ENCODE data around the gene KLHDC9. TPM values are rescaled to one million over a fixed set of nuclear protein-coding genes. Genes with fewer than 3 reads are reported as not detected.

The KLHDC9 gene
- total RNA-seq, result 1.4 and 1.5 TPM in 2 replicates

GRCh38 chr1:161098210-161099068 lies at the start of gene KLHDC9:
Gene KLHDC9, plus strand, starts transcription at chr1:161098361. Its CDS starts 175 bp downstream, at chr1:161098536.
- Histone ChIP-seq H3K27ac (ENCODE audit: low read depth, low read length) (no peak within 1 kb of the TSS), H3K79me2 (ENCODE audit: insufficient read depth, low read length) (peaks cover 10% of the 10 kb centered on the region), H3K4me2 (ENCODE audit: insufficient read depth, low read length) (peak within 1 kb of the TSS; percentile 100), H3K27me3 (ENCODE audit: insufficient read depth, low read length) (no peaks in the 10 kb centered on the region), H3K36me3 (ENCODE audit: insufficient read depth, low read length) (peaks cover 25% of the 10 kb centered on the region), H3K4me1 (ENCODE audit: insufficient read depth, low read length) (peaks cover 13% of the 10 kb centered on the region), H3K4me3 (ENCODE audit: insufficient read depth, low read length) (peak within 1 kb of the TSS; percentile 79), H4K20me1 (ENCODE audit: insufficient read depth, low read length) (peaks cover 11% of the 10 kb centered on the region), H3K9me3 (ENCODE audit: low read depth, low read length) (no peaks in the 10 kb centered on the region), H2AFZ (ENCODE audit: low read length) (peak within 1 kb of the TSS; percentile 88)
- TF ChIP-seq CTCF (IDR thresholded peaks at IDR 0.05; ENCODE audit: extremely low read depth, low read depth, low read length), result no peak
- DNase-seq (ENCODE audit: insufficient read length, low spot score, missing footprints), result peak; percentile 95

- Histone ChIP-seq H4K20me1 (ENCODE audit: insufficient read depth, low read length) (peaks cover 5% of the 10 kb centered on the region), H3K4me3 (ENCODE audit: insufficient read depth, low read length) (no peak overlapping the region), H3K27me3 (ENCODE audit: insufficient read depth, low read length) (no peaks in the 10 kb centered on the region), H3K4me1 (ENCODE audit: insufficient read depth, low read length) (peaks cover 11% of the 10 kb centered on the region), H3K79me2 (ENCODE audit: insufficient read depth, low read length) (peaks cover 12% of the 10 kb centered on the region), H2AFZ (ENCODE audit: low read length) (no peak overlapping the region), H3K27ac (ENCODE audit: low read depth, low read length) (no peak overlapping the region), H3K9me3 (ENCODE audit: low read depth, low read length) (peaks cover 7% of the 10 kb centered on the region), H3K36me3 (ENCODE audit: insufficient read depth, low read length) (no peaks in the 10 kb centered on the region), H3K4me2 (ENCODE audit: insufficient read depth, low read length) (no peak overlapping the region)
- DNase-seq (ENCODE audit: insufficient read length, low spot score, missing footprints), result peak; percentile 47
- TF ChIP-seq CTCF (IDR thresholded peaks at IDR 0.05; ENCODE audit: extremely low read depth, low read depth, low read length), result no peak
Observed at GRCh38 chr1:161048949-161049722, 49.0 kb upstream of the KLHDC9 start.

- Histone ChIP-seq H4K20me1 (ENCODE audit: insufficient read depth, low read length) (no peaks in the 10 kb centered on the region), H3K4me3 (ENCODE audit: insufficient read depth, low read length) (no peak overlapping the region), H3K9me3 (ENCODE audit: low read depth, low read length) (peaks cover 7% of the 10 kb centered on the region), H3K27ac (ENCODE audit: low read depth, low read length) (no peak overlapping the region), H3K79me2 (ENCODE audit: insufficient read depth, low read length) (no peaks in the 10 kb centered on the region), H3K4me1 (ENCODE audit: insufficient read depth, low read length) (peaks cover 3% of the 10 kb centered on the region), H3K36me3 (ENCODE audit: insufficient read depth, low read length) (no peaks in the 10 kb centered on the region), H3K27me3 (ENCODE audit: insufficient read depth, low read length) (no peaks in the 10 kb centered on the region), H2AFZ (ENCODE audit: low read length) (no peak overlapping the region), H3K4me2 (ENCODE audit: insufficient read depth, low read length) (no peak overlapping the region)
- peak; percentile 58 for DNase-seq (ENCODE audit: insufficient read length, low spot score, missing footprints)
- TF ChIP-seq CTCF (IDR thresholded peaks at IDR 0.05; ENCODE audit: extremely low read depth, low read depth, low read length), result no peak
Observed at GRCh38 chr1:161051219-161051618, 46.9 kb upstream of the KLHDC9 start.

GRCh38 chr1:161052899-161053298 lies 45.3 kb upstream of the KLHDC9 start:
- Histone ChIP-seq H3K27me3 (ENCODE audit: insufficient read depth, low read length) (no peaks in the 10 kb centered on the region), H3K4me1 (ENCODE audit: insufficient read depth, low read length) (no peaks in the 10 kb centered on the region), H2AFZ (ENCODE audit: low read length) (no peak overlapping the region), H3K9me3 (ENCODE audit: low read depth, low read length) (peaks cover 7% of the 10 kb centered on the region), H3K79me2 (ENCODE audit: insufficient read depth, low read length) (no peaks in the 10 kb centered on the region), H3K36me3 (ENCODE audit: insufficient read depth, low read length) (no peaks in the 10 kb centered on the region), H3K4me2 (ENCODE audit: insufficient read depth, low read length) (no peak overlapping the region), H3K27ac (ENCODE audit: low read depth, low read length) (no peak overlapping the region), H4K20me1 (ENCODE audit: insufficient read depth, low read length) (no peaks in the 10 kb centered on the region), H3K4me3 (ENCODE audit: insufficient read depth, low read length) (no peak overlapping the region)
- DNase-seq (ENCODE audit: insufficient read length, low spot score, missing footprints), result peak; percentile 69
- TF ChIP-seq CTCF (IDR thresholded peaks at IDR 0.05; ENCODE audit: extremely low read depth, low read depth, low read length), result no peak

Measured in osteoblast (primary cell).